ENCODE results near the gene RTN4RL2.

GRCh38 chr11:57416436-57416835, 43.9 kb upstream of the RTN4RL2 start:
- TF ChIP-seq EP300 (IDR thresholded peaks at IDR 0.05) (no peak), POLR2A (IDR thresholded peaks at IDR 0.05) (no peak)

Data from tibial nerve (tissue), 3 donors.